ENCODE measurements around the gene AKAP17A.

Gene AKAP17A

DNA sequence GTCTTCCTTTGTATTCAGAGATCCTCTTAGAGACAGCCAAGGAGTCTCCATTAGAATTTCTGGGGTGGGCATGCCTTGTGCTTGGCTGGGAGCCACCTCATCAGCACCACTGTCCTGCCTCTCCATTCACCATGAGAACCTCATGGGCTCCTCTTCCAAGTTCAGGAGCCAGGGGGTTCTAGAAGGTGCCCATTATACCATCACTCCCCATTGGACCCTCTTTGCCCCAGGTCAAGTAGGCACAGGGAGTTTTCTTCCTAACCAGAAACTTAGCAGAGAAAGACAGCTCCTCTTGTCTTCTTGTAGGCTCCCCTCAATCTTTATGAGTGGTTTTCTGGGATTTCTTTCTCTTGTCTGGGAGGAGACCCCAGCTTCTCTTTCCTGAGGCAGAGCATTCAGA is 54.6 kb downstream of the AKAP17A start:
- H2BK15ac ChIP-seq (replicated peaks; ENCODE audit: low read depth): no peak overlapping the region
- no peak overlapping the region for H2BK5ac ChIP-seq (ENCODE audit: low read length)
- no peak overlapping the region for H4K5ac ChIP-seq (ENCODE audit: low read length)
- H3K18ac ChIP-seq (ENCODE audit: low read length): no peak overlapping the region
- H3K79me1 ChIP-seq (ENCODE audit: low read length): no peaks in the 10 kb centered on the region
- no peak overlapping the region for H2AK5ac ChIP-seq (ENCODE audit: low read length)
- no peak overlapping the region for H3K4ac ChIP-seq (ENCODE audit: low read depth, low read length)
- H3K4me1 ChIP-seq (ENCODE audit: control insufficient read depth, low read depth, low read length): no peaks in the 10 kb centered on the region
- no peak overlapping the region for H3K23ac ChIP-seq (ENCODE audit: low read length)
- H3K4me3 ChIP-seq (ENCODE audit: low read length): no peak overlapping the region
- no peaks in the 10 kb centered on the region for H3K79me2 ChIP-seq (ENCODE audit: control insufficient read depth, insufficient read depth, low read length)
- no peaks in the 10 kb centered on the region for H3K27me3 ChIP-seq (ENCODE audit: insufficient read depth, low read length, poor library complexity)
- no peak for DNase-seq
- no peak overlapping the region for H2BK120ac ChIP-seq (ENCODE audit: low read depth, low read length)
- no peak overlapping the region for H3K56ac ChIP-seq (ENCODE audit: low read length)
- no peak overlapping the region for H3K4me2 ChIP-seq (ENCODE audit: low read length)
- no peak overlapping the region for H3K9ac ChIP-seq (ENCODE audit: low read length)
- H3K36me3 ChIP-seq (ENCODE audit: control insufficient read depth, insufficient read depth, low read length): no peaks in the 10 kb centered on the region
- H3K27ac ChIP-seq (ENCODE audit: low read depth, low read length): no peak overlapping the region
- H4K8ac ChIP-seq (ENCODE audit: low read depth, low read length): no peak overlapping the region

DNA sequence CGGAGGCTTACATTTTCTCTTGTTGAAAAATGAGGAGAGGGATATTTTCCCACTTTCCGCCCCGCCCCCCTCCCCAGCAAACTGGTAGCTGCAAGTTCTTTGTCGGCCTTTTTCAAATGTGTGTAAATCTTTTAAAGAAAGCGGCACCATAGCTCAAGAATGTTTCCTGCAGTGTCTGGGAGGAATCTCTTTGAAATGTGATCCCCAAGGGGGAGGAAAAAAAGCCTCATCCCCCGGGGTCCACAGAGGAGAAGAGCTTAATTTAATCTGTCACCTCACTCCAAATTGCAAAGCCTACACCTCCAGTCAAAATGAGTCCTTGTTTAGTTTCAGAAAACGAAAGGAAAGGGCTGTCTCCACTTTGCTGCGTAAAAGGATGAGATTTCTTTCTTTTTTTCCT is 58.2 kb downstream of the AKAP17A start:
- Histone ChIP-seq H3K27ac (ENCODE audit: low read depth, low read length) (peak overlapping the region; percentile 63), H3K4ac (ENCODE audit: low read depth, low read length) (no peak overlapping the region), H2BK15ac (replicated peaks; ENCODE audit: low read depth) (no peak overlapping the region), H4K8ac (ENCODE audit: low read depth, low read length) (no peak overlapping the region), H2BK120ac (ENCODE audit: low read depth, low read length) (no peak overlapping the region), H3K9ac (ENCODE audit: low read length) (no peak overlapping the region), H3K18ac (ENCODE audit: low read length) (no peak overlapping the region), H3K4me1 (ENCODE audit: control insufficient read depth, low read depth, low read length) (no peaks in the 10 kb centered on the region), H3K79me2 (ENCODE audit: control insufficient read depth, insufficient read depth, low read length) (no peaks in the 10 kb centered on the region), H3K23ac (ENCODE audit: low read length) (no peak overlapping the region), H3K79me1 (ENCODE audit: low read length) (no peaks in the 10 kb centered on the region), H3K56ac (ENCODE audit: low read length) (no peak overlapping the region), H3K4me3 (ENCODE audit: low read length) (no peak overlapping the region), H2AK5ac (ENCODE audit: low read length) (no peak overlapping the region), H3K27me3 (ENCODE audit: insufficient read depth, low read length, poor library complexity) (no peaks in the 10 kb centered on the region), H4K5ac (ENCODE audit: low read length) (no peak overlapping the region), H3K36me3 (ENCODE audit: control insufficient read depth, insufficient read depth, low read length) (no peaks in the 10 kb centered on the region), H3K4me2 (ENCODE audit: low read length) (no peak overlapping the region), H2BK5ac (ENCODE audit: low read length) (no peak overlapping the region)
- WGBS (ENCODE audit: extremely low coverage, insufficient coverage, low lambda C conversion rate): no CpG with 5 or more reads among the region's 8 CpGs
- DNase-seq: peak; percentile 87

Data from mesendoderm (in vitro differentiated cells).